Measurements from ENCODE around the gene SMC6.

The SMC6 gene

DNA sequence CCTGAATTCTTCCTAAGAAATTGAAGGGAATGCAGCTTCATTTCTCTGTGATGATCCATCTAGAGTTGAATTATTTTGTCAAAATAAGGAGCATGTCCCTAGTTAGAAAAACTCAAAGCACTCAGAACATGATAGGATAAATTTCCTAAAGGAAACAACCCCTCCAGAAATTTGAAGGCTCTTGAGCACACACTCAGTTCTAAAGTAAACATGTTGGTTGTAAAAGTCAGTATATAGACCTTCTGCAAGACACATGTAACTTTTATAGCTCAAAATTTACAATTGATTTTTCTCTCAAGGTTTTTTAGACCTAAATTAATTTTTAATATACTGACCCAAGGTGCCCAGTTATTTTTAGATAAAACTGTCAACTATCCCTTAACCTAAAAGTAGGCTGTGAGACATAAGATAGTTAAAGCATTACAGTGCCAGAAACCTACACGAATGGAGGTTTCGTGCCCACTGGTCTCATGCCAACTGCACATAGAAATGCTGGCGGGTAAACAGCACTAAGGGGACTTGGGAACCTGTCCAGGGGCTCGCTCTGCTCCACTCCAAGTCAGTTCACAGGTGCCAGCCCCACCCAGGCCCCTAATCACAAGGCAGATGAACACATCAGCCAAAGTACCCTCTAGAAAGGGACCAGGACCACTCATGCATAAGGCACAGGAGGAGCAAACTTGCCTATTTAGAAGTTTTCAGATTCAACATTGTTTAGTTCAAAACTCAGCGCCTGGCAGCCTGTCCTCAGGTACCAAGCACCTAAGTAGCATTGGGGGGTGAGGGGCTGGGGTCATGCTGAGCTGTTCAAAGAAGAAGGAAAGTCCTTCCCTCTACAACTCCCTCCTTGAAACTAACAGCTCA, 106.5 kb downstream of the SMC6 start:
- no peak for DNase-seq

DNA sequence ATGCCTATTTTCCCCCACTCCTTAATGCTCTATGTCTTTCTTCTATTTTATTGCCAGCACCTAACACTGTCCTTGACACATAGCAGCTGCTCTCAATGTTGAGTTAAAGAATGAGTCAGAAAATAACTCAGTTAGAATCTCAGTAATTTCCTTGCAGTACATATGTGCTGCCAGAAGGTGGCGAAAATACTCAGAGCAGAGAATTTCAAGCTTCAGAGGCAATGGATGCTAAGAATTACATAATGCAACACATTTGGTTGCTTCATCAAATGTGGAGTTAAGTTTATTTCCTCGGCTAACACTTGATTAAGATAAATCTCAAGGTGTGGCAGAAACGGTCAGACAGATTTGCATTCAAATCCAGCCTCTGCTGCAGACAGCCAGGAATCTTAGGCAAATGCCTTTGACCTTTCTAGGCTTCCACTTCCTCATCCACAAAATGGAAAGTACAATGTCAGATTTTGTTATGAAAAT, 107.5 kb downstream of the SMC6 start:
- DNase-seq = peak; percentile 78

DNA sequence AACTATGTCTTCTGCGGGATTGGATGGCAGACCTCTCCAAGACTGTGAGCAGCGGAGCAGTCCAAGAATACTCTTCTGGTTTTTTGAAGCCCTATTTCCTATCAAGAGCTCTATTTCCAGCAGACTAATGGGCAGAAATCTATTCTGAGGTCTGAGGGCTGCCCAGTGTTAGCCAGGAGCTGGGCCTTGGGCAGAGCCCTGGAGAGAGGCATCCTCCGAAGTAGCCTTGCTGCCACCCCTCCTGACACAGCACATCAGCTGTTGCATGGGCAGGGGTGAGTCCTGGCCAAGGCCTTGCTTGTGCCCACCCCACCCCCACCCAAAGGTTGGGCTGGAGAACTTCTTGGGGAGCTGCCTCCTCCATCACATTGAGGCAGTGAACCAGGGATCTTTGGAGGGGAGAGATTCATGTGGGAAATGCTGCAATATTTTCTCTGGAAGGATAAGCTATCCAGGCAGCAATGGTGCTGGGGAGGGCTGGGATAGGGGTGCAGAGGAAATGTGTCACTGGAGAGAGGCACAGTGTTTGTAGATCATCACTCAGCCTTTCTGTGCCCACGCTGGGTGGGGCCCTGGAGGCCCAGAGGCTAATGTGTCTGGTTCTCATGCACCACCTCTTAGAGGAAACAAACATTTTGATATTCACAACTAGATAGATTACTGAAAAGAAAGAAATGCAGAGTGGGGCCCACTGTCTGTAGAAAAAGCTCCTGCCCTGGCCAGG, 108.5 kb downstream of the SMC6 start:
- no peak for DNase-seq

DNA sequence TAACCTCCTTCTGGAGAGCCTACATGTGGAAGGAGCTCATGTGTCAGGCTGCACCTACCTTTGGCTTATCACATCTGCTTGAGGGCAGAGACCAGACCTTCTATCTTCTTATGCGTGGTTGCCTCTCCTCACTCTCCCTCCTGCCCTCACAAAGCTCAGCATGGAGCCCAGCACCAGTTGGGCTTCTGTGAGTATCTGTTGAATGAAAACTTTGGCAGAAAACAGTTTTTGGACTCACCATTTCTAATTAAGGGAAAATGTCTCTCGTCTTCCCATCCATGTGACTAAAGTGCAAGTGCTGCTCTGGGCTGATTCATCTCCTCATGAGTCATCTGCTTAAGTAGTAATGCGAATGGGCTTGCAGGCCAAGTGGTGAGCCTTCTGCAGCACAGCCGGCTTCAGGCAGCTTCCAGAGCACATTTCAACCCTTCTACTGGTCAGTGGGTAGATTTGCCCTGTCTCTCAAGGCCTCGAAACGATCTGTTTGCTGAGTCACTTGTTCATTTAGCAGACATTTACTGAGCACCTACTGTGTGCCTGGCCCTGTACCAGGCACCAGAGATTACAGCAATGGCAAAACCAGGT, 110.5 kb downstream of the SMC6 start:
- DNase-seq = peak; percentile 83

DNA sequence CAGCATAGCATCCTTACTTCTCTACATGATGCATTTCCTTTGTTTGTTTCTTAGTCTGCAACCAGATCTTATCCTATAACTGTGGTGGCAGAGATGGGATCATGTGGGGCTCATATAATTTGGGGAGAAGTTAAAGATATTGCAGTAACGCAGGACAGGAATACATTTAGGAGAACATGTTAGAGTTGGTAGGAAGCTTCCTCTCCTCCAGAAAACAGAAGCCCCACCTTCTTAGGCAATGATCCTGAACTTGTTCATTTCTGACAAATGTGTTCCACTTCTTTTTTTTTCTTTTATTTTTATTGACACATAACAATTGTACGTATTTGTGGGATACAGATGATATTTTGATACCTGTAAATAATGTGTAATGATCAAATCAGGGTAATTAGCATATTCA, 113.2 kb downstream of the SMC6 start:
- no peak for DNase-seq

DNA sequence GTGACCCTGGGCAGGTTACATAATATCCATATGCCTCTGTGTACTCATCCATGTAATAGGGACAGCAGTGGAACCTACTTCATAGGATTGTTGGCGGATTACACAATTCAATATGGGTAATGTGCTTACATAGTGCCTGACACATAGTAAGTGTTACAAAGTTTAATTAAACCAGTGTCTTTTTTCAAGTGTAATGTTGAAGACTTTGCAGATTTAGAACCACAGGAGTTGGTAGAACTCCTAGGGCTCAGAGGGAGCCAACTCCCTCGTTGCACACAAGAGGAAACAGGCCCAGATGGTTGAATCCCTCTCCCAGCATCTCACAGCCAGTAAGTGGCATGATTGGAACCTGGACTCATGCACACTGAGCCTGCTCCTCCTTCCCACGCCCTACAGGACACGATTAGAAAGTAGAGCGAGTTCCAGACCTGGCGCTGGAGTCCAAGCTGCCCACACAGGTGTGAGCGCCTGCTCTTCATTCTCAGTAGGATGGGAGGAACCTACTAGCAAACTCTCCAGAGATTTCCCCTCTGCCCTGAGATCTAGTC, 115.3 kb downstream of the SMC6 start:
- no peak for DNase-seq

DNA sequence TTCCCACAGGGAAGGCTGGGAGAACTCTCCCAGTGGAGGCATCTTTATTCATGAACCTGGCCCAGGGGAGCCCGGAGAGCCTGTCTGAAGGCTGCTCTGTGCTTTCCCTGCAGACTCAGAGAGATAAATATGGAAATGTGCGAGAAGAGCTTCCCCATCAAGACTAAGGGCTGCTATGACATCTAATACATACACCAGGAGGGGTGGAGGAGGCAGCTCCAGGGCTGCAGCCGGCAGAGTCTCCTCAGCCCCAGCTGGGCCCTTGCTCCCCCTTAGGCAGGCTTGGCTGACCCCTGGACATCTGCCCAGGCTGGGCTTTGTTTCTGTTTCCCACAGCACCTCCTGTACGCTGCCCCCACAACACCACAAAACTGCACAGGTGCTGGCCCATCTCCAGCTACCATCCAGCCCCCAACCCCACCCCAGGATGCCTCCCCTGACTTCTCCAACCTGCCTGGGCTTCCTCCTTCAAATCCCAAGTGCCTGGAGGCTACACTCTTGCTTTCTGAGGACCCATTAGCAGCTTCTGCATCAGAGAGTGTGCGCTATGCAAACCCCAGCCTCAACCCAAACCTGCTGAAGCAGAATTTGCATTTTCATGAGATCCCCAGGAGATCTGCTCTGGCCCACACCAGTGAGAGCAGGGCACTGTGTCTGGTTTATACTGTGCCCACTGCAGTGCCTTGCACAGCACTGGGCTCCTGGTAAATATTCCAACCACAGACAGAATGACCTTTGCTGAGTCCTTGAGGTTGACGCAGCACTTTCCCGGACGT, 116.3 kb downstream of the SMC6 start:
- DNase-seq = no peak

DNA sequence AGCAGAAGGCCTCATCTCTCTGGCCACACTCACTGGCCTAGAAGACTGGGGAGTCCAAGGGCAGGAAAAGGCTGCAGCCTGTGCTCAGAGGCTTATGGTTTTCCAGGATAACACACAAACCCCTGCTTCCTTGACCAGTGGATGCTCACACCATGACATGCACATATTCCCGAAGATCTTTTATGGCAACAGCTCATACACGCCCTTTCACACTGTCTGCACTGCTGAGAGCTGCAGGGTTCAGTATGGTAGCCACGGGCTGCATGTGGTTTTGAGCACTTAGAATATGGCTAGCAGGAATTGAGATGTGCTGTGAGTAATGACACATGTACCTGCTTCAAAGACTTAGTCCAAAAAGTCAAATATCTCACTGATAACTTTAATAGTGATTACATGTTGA, 117.4 kb downstream of the SMC6 start:
- no peak for DNase-seq

DNA sequence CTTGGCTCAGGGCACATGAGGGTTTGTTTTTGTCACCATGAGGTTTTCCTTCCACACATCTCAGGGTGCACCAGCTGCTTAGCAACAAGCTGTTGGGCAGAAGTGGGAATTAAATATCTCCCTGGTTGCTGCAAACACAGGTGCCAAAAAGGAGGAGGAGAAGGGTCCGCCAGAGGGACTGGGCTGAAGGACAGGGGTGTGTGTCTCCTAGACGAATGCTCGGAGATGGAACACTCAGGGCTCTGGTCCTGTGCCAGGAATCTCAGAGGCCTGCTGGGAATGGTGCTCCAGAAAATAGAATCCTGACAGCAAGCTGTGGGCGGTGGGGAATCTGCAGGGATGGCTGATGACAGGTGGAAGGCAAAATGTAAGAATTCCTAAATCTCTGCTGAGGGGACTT, 118.6 kb downstream of the SMC6 start:
- DNase-seq = no peak

DNA sequence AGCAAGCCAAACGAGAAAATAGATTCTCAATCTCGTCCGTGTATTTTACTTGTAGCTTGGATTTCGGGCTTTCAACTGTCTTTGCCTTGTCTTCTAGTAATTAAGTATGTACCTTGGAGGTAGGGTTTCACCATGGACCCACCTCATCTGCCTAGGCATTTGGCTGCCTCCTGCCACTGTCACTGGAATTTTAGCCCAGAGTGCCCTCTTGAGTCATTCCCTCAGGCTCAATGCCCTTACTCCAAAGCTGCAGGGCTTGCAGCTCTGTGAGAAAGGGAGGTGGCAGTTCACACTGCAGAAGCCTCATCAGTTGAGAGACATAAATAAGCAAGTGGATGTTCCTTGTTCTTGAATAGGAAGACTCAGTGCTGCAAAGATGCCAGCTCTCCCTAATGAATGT, 123.5 kb downstream of the SMC6 start:
- no peak for DNase-seq

DNA sequence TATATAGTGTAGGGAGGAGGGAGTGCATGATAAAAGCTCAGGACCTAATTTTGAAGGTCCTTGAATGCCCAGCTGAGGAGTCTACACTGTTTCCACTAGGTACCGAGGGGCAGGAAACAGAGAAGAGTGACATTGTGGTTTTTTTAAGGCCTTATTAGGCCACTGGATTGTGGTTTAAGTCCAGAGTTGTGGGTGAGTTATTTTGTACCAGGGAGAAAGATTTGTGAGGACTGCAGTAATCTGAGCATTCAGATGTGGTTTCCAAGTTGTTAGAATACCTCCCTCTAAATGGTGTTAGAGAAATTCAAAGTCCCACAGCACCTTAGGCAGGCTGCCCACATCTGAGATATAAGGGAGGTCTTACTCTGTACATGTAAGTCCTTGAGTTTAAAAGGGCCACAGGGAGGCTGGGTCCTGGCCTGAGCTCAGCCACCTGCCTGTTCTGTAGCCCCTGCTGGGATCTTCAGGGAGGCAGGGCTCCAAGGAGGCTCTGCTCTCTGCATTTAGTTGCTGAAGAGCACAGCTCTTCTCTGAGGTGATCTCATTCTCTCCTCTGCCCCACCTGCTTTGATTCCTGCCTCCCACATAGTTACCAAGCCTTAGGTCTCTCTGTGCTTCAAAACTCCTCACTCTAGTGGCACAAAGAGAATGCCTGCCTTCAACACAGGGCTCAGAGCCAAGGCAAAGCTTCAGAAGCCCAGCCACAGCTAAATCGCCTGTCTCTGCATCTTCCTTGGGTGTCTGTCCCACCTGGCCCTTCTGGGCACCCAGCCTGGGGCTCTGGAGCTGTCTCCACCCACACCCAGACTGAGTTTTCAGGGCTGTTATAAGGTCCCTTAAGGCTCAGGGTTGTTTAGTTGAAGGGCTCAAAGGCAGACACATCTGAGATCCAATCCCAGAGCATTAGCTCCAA, 125.0 kb downstream of the SMC6 start:
- DNase-seq = peak; percentile 10

DNA sequence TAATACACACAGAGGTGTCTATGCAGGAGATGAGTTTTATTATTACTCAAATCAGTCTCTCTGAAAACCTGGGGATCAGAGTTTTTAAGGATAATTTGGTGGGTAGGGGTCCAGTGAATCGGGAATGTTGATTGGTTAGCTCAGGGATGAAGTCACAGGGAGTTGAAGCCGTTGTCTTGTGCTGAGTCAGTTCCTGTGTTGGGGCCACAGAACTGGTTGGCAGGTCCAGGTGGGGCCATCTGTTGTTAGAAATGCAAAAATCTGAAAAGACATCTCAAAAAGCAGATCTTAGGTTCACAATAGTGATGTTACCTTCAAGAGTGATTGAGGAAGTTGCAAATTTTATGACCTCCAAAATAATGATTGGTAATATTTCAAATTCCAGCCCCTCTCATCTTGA, 126.2 kb downstream of the SMC6 start:
- no peak for DNase-seq

DNA sequence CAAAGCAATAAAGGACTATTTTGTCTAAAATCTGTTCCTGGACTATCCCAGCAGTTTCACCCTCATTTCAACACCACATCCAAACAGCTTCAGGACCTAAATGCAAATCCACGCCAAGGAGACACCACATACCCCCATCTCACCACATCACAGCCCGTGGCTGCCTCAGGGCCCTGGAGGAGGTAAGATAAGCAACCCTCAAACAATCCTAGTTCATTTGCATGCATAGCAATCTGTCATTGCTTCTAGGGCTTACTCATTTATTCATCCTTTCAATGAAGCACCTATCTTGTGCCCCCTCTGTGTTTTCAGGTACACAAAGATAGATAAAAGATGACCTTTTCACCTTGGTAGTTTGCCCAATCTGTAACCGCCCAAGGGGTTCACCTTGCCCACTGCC, 126.6 kb downstream of the SMC6 start:
- peak; percentile 11 for DNase-seq

DNA sequence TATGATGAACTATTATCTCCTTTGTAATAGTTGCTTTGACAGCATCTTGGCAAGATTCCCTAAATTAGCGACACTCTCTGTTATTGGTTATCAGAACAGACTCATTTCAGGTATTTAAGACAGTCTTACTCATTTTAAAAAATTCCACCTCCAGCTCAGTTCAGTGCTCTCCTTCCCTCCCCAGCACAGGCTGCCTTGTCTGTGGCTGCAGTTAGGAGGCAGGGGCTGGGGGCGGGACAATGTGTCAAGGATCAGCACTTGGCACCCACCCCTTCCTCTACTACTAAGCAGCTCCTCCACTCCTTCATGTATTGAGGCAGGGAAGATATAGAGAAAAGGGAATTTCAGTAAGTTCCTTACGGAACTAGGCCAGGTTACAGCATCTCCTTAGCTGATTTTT, 128.2 kb downstream of the SMC6 start:
- peak; percentile 20 for DNase-seq

DNA sequence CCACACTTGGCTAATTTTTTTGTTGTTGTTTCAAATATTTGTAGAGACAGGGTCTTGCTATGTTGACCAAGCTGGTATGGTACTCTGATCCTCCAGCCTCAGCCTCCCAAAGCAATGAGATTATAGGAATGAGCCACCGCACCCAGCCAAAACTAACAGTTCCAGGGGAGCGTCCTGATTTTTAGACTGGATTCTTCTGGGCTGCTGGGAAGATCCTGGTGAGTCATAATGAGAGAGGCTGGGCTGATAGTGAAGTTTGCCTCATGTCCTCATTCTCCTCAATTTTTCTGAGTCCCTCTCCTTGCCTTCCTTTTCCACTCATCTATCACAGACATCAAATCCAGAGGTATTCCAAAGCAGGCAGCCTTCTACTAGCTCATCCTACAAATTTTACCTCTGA, 131.8 kb downstream of the SMC6 start:
- no peak for DNase-seq

DNA sequence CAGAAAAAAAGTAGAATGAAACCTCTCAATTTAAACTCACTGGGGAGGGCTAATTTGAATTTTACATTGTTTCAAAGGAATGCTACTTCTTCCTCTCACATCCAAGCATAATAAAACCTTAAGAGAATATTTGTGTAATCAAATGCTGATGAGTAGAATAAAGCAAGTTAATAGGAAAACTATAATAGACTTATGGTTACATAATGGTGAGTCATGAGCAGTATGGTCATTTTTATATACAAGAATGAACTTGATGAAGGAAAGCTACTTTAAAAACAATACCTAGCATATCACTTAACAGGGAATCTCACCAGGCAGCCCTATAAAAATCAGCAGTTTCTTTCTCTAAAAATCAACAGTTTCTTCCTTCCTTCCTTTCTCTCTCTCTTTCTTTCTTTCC, 132.8 kb downstream of the SMC6 start:
- peak; percentile 23 for DNase-seq

DNA sequence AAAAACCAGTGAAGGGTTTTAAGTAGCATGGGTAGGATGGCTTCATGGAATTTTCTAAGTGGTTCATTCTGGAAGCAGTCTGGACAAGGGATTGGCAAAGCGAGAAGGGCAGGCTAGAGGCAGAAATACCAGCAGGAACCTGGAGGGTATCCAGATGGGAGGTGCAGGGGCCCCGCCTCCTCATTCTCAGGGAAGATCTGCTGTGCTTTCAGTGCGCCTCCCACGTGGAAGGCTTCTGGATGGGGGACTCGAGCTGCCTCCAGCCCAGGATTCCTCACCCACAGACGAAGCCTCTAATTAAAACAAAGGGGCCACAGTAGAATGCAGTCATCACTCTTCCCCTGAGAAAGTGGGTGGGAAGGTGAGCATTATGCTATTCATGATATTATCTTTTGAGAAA, 133.3 kb downstream of the SMC6 start:
- DNase-seq = peak; percentile 52

DNA sequence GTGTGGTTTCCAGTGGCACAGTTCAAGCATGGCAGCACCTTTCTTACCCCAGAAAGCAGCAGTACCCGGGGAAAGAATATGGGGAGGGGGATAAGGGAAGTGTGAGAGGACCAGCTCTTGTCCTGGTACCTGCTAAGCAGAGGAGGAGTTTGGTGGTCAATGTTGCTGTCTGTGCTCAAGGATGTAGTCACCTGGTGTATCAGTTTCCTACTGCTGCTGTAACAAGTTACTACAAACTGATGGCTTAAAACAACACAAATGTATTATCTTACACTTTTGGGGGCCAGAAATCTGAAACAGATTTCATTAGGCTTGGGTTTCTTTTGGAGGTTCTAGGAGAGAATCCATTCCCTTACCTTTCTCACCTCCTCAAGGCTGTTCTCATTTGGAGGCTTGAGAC, 135.7 kb downstream of the SMC6 start:
- no peak for DNase-seq

DNA sequence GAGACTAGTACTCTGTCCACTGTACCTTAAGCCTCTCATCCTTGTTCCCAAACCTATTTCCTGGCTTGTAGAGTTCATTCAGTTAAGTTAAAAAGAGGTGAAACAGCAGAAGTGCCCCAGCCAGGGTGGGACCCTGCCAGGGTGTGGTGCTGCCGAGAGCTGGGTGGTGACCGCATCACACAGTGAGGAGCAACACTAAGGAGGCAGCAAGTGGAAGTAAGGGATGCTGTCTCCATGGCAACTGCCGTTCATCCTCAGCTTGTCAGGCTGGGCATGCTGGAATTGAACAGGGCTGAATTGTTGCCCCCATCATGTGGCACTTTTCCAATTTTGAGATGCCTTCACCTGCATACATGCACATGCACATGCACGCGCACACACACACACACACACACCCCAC, 136.1 kb downstream of the SMC6 start:
- no peak for DNase-seq

DNA sequence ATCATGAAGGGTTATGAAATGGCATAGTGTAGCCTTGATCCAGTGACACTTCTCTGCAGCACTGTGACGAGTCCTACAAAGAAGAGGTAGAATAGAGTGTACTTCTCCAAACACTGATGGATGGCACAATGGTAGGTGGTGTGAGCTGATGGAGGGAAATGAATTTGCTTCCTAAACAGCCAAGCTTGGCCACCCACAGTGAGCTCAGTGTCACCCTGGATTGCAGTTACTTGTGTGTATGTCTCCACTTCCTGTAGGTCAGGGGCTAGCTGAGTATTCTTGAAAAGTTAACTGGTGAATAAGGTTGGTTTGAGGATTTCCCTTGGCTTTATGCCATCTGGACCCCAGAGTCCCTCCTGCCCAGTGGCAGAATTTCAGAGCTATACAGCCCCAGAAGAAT, 137.2 kb downstream of the SMC6 start:
- no peak for DNase-seq

DNA sequence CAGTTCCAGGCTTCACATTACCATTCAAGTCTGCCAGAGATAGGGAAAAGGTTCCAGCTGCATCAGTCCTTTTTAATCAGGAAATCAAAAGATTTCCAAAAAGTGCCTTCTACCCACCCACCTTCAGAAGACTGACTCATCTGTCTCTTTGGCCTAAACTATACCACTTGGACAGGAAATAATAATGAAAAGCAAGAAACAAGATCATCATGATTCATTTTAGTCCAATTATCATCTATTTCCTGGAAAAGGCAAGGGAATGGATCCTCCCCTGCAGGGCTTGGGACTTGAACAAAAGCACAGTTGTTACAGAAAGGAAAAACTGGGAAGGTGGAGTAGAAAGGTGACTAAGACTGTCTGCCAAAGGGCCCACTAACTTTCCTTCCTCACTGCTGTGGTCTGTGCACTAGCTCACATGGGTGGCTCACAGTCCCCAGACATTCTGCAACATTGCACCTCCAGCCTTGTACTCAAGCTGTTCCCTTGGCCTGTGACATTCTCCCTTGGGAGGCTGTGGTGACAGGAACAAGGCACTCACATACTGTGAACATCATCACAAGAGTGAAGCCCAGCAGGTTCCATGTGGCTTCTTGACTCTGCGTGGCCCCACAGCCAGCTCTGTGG, 137.8 kb downstream of the SMC6 start:
- peak; percentile 23 for DNase-seq

Data from kidney glomerular epithelial cell (primary cell).